Stimulated activated CD4-positive, alpha-beta T cell treated with anti-CD3 and anti-CD28 coated beads, Interleukin-15, amount 100 ng/mL, for 1 hour (primary cell): Measurements from ENCODE around the gene SEMA5B.

Source experiments
- DNase-seq, 2 donors: peaks; one replicate each; pipeline ENCODE4 v3.0.0-alpha.2; 2020; ENCODE audit warnings: low read depth in 1 of 2, low spot score in 1 of 2

Gene SEMA5B

GRCh38 chr3:122893754-122894668 lies 133.6 kb downstream of the SEMA5B start:
- no peak for DNase-seq

DNA sequence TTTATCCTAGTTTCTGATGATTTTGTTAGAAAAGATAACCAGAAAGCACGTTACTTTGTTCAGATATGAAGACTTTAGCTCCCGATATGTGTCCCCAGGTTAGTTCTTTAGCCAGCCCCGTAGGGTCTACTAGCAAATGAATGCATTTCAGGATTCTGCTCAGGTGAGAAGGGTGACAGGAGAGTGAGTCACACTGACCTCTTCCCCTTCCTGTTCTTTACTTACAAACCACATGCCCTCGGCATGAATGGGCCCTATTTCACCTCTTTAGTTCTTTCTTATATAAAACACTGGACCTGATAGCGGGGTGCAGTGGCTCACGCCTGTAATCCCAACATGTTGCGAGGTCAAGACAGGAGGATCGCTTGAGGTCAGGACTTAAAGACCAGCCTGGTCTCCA lies 134.3 kb downstream of the SEMA5B start:
- no peak for DNase-seq

DNA sequence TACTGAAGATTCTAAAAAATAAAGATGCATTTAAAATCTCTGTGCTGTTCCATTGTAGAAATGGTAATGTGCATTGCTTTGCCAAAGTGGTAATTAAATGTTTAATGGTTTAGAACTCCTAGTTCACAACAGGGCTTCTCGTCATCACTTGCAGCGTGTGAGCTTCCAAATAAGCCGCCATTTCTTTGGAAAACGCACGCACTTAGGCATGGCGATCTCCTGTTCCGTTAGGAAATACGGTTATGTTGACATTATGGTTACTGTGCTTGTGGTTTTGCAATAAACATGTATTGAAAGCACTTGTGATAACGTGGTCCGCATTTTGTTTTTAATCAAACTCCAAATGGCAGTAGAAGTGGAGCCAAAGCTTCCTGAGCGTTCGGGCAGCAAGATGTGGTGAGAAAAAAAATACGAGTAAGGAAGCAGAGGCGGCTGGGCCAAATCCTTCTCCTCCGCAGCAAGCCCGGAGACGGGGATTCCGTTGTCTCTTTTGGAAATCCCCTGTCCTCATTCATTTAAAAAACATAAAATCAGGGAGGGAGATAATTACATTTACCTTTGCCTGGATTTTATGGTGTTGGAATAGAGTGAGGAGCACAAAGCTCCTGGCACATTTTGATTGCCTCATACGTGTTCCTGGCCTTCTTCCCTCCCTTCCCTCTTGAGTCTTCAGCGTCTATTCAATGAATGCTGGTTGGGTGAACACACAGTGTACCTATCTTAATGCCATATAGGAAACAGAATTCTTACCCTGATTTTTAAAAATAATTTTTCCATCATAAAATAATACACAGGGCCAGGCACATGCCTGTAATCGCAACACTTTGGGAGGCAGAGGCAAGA lies 135.2 kb downstream of the SEMA5B start:
- DNase-seq, result no peak

GRCh38 chr3:122890720-122891220 lies 136.8 kb downstream of the SEMA5B start:
- no peak for DNase-seq

DNA sequence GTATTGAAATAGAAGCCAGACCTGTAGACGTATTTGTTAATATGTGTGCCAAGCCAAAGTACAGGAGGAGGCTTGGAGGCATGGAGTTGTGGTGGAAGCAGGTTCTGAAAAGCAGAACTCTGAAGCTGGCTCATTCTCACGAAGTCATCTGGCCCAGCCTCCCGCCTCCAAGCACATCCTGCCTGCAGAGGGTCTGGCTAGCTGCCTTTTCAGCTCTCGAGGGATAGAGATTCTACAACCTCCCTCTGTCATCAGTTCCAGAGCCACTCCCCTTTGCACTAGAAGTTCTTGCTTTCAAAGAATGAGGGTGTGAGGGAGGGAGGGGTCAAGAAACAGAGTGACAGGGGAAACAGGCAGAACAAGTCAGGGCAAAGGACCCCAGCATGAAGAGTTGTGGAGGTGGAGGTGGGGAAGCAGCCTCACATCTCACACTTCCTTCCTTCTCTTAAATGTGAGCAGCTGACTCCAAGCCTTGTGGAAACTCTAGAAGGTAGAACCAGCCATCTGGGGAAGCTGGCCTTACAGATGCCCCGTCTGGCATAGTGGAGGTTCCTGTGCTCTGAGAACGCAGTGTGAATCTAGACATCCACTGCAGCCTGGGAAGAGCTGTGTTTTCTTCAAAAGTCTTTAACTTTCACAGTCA lies 137.4 kb downstream of the SEMA5B start:
- DNase-seq, result no peak

DNA sequence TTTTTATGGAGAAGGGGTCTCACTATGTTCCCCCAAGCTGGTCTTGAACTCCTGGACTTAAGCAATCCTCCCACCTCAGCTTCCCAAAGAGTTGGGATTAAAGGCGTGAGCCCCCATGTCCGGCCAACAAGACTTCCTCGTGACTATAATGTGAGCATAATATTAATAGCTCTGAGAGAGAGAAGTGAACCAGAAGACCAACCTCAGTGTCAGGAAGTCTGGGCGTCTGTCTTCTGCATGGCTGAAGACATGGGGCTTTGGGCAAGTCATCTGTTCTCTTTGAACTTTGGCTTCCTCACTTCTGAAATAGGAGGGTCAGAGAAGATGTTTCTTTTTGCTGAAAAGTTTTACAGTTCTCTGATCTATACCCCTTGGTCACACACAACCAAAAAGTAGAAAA lies 140.6 kb downstream of the SEMA5B start:
- DNase-seq, result no peak

DNA sequence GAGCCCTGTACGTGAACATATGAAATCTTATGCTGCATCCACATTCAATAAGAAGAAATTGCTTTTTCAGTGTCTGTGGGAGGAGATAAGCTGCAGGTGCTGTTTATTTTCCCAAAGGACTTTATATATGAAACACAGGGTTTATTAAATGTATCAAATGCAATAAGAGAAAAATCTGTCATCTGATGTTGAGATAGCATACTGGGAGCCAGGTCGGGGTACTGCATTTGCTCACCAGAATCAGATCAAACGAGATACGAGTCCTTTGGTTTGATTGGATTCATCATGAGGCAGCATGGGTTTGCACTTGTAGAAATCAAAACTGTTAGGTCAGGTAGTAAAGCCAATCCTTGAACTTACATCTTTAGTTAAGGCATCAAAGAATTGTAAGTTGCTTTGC lies 141.3 kb downstream of the SEMA5B start:
- no peak for DNase-seq

- DNase-seq, result no peak
These were observed 145.1 kb downstream of the SEMA5B start for GRCh38 chr3:122882361-122882947.

DNA sequence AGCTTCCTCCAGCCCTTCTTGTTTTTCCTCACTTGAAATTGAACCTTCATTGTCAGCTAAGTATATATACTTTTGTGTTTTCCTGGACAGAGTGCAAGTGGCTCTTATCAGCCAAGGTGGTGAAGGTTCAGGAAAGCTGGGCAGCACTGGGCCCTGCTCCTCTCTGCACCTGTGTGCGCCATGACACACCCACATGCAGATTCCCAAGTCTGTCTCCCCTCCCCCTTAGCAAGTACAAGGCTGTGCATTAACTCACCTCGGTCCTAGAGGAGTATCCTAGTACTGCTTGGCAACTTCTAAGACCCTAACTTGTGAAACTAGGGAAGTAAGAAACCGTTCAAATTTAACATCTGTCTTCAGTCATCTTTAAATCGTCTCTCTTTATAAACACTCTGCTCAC lies 146.9 kb downstream of the SEMA5B start:
- DNase-seq, result no peak

- no peak for DNase-seq
These were observed 147.4 kb downstream of the SEMA5B start for GRCh38 chr3:122880173-122880572.

- DNase-seq, result no peak
These were observed 151.9 kb downstream of the SEMA5B start for GRCh38 chr3:122875547-122876127.

DNA sequence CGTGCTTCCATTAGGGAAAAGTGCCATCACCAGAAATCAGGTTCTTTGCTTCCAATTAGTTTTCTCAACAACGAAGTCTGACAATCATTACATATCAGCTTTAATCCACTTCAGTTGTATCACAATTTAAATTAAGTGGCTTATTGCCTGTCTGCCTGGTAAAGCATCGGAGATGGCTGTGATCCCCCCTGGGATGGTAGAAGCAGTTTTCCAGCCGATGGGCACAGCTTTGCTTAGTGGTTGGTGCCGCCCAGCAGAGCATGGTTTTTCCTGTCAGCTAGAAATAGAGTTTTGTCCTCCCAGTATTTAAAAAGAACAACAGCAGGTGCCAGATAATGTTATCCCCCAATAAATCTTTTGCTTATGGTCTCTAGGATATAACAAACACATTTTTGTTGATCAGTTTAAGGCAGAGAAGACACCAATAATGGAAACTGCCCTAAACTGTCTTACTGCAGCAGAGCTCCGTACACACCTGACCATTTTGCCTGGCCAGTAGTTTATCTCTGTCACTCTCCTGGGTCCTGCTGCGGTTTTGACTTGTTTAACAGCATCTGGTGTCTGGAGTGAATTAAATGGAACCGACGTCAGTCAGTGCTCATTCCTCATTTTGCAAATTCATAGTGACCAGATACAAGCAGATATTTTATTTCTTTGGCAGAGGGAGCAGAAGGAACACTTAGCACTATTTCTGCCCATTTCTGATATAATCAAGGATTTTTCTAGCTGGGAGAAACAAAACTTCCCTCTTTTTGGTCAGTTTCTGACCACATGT lies 153.6 kb downstream of the SEMA5B start:
- no peak for DNase-seq

DNA sequence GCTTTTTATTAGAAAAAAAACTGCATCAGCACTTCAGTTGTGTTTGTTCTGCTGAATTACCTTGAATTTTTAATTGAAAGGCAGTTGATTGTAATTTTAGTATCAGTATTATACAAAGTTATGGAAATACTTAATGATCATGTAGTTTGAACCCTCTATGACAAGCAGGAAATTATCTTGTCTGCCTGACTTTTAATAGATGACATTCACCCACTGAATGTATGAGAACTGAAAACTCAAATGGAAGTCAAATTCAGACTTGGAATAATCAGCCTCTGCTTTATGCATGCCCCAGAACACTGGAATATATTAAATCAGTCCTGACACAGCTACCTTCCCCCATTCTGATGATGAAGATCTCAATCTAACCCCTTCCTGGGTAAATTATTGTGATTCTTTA lies 159.2 kb downstream of the SEMA5B start:
- no peak for DNase-seq

DNA sequence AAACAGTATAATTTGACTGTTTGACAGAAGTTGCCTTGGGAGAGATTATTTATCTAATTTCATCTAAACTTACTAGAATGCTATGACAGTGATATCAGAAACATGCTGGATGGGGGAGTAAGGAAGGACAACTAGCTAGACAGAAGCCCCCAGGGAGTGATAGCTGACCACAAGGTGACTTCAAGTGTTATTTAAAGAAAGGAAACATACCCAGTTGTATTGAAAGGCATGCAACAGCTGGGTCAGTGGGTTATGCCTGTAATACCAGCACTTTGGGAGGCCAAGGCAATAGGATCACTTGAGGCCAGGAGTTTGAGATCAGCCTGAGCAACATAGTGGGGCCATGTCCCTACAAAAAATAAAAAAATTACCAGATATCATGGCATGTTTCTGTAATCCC lies 163.1 kb downstream of the SEMA5B start:
- DNase-seq, result no peak

- DNase-seq, result no peak
These were observed 165.2 kb downstream of the SEMA5B start for GRCh38 chr3:122862381-122862780.
